PFSK-1 (cell line): ENCODE data around the gene SLC6A11.

Source experiments
- POLR2AphosphoS5 ChIP-seq: IDR thresholded peaks from 2 replicates; pipeline ENCODE4 v1.6.1; 2012; ENCODE audit warnings: low read depth, mild to moderate bottlenecking, control low read depth, low read length, moderate library complexity
- TAF1 ChIP-seq: IDR thresholded peaks from 2 replicates; pipeline ENCODE4 v1.6.1; 2012; ENCODE audit warnings: low read length, control low read depth, borderline replicate concordance; ENCODE audit not compliant: insufficient read depth
- TF ChIP-seq, protein P1 (sequence below), 2 experiments: IDR thresholded peaks; 2 replicates each; pipeline versions ENCODE4 v1.6.1 to v1.8.0; 2011 to 2012; ENCODE audit warnings: low read depth in 2 of 2, low read length in 2 of 2, control low read depth in 1 of 2, inconsistent platforms in 1 of 2, mild to moderate bottlenecking in 1 of 2, moderate library complexity in 1 of 2; ENCODE audit not compliant: insufficient read depth in 1 of 2

DNA sequence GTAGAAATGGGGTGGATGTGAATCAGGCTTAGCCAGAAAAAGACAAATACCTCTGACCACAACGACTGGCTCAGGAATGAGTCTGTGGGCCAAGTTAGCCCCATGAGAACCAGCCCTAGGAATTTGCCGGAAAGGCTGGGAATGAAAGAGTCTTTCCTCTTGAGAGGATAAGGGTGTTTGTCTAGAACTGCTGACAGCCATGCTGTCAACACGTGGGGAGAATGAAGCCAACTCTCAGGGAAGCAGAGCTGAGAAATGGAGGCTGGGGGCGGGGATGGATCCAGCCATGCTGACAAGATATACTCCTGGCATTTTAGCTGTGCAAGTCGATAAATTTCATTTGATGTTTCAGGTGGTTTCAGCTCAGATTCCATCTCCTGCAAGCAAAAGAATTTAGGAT, 165.9 kb downstream of the SLC6A11 start:
- TF ChIP-seq POLR2AphosphoS5 = no peak
- TF ChIP-seq TAF1 = no peak
- TF ChIP-seq, protein P1, sequence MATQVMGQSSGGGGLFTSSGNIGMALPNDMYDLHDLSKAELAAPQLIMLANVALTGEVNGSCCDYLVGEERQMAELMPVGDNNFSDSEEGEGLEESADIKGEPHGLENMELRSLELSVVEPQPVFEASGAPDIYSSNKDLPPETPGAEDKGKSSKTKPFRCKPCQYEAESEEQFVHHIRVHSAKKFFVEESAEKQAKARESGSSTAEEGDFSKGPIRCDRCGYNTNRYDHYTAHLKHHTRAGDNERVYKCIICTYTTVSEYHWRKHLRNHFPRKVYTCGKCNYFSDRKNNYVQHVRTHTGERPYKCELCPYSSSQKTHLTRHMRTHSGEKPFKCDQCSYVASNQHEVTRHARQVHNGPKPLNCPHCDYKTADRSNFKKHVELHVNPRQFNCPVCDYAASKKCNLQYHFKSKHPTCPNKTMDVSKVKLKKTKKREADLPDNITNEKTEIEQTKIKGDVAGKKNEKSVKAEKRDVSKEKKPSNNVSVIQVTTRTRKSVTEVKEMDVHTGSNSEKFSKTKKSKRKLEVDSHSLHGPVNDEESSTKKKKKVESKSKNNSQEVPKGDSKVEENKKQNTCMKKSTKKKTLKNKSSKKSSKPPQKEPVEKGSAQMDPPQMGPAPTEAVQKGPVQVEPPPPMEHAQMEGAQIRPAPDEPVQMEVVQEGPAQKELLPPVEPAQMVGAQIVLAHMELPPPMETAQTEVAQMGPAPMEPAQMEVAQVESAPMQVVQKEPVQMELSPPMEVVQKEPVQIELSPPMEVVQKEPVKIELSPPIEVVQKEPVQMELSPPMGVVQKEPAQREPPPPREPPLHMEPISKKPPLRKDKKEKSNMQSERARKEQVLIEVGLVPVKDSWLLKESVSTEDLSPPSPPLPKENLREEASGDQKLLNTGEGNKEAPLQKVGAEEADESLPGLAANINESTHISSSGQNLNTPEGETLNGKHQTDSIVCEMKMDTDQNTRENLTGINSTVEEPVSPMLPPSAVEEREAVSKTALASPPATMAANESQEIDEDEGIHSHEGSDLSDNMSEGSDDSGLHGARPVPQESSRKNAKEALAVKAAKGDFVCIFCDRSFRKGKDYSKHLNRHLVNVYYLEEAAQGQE (IDR thresholded peaks at IDR 0.05; ENCODE audit: insufficient read depth in 1 of 2, low read depth in 2 of 2, low read length in 2 of 2) = no peak
